ENCODE results near the gene SUPT7L.
"Not testable (repeated sequence)": the region's sequence is repeated elsewhere in the genome, so short reads cannot be mapped to it uniquely, and the experiment has no call there.

SUPT7L gene

GRCh38 chr2:27634291-27634690, 29.1 kb downstream of the SUPT7L start:
- DNase-seq, result no peak

DNA sequence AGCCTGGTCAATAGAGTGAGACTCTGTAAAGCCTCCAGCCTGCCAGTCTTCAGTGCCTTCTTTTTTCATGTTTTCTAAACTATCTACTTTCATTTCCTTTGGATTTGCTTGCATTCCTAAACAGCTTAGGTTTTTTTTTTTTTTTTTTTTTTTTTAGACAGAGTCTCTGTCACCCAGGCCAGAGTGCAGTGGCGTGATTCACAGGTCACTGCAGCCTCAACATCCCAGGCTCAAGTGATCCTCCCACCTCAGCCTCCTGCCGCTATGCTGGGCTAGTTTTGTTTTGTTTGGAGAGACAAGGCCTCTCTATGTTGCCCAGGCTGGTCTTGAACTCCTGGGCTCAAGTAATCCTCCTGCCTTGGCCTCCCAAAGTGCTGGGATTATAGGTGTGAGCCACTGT, 33.2 kb downstream of the SUPT7L start:
- DNase-seq, result not testable (repeated sequence)

- DNase-seq, result peak; percentile 94
These were observed 34.4 kb downstream of the SUPT7L start, which contains the start of the genes CCDC121 and GPN1 for GRCh38 chr2:27628767-27629709. TSS of gene CCDC121 (minus strand) at chr2:27629012. CDS start at chr2:27627799, 1,213 bp downstream. TSS of gene GPN1 (plus strand) at chr2:27629050. CDS start at chr2:27629059, 9 bp downstream.

GRCh38 chr2:27627963-27628766, 35.2 kb downstream of the SUPT7L start:
- DNase-seq, result no peak

GRCh38 chr2:27626921-27627320, 36.5 kb downstream of the SUPT7L start:
- not testable (repeated sequence) for DNase-seq

- not testable (repeated sequence) for DNase-seq
These were observed 37.1 kb downstream of the SUPT7L start for GRCh38 chr2:27626323-27626722.

DNA sequence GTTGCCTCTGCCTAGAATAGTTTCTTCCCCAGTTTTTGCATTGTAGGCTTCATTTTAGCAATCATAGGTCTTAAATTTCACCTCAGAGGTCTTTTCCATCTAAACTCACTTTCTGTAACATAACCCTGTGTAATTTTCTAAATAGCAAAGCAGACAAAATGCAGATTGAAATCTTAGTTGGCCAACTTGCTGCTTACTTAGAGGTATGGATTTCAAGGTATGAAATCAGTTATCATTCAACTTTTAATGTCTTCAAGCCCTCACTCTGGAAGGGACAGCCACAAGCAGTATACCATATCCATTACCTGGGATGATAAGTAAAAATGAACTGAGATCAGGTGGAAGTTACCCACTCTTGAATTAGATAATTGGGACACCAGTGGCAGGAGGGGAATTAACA, 38.5 kb downstream of the SUPT7L start:
- DNase-seq, result no peak

DNA sequence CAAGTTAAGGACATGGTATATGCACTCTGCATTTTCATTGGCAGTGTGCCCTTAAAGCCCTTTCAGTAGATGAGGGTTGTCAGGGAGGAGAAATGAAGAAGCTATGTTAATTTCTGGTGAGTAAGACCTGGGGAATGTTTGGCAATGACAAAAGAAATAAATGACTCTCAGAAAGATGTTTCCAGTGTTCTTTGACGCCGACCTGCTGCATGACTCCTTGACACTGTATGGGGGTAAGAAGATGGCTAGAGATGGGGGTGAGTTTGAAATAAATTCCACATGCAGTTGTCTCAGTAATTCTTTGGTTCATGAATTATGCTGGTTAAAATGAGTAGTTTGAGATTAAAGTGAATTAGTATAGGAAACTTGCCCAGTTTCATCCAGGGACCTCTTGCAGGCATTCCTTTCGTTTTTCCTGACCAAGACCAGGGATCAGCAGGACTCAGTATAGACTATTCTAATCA, 40.5 kb downstream of the SUPT7L start:
- DNase-seq, result no peak

DNA sequence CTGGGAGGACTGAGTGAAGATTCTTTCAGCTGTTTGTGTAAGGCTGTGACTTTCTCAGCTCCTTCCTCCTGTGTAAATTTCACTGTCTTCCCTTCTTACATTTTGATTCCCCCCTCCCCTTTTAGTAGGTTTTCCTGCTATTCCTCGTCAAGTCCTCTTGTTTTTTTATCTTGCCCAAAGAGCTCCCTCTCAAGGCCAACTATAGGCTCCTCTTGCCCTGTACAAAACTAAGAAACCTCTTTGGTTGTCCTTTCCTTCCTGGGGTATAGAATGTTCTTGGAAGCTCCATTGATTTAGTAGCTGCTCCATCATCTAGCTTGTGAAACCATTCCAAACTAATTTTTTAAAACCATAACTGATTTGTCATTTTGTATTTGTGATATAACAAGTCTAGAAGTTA, 41.9 kb downstream of the SUPT7L start:
- no peak for DNase-seq

GRCh38 chr2:27615316-27615715, 48.1 kb downstream of the SUPT7L start:
- no peak for DNase-seq

- DNase-seq, result no peak
These were observed 49.4 kb downstream of the SUPT7L start for GRCh38 chr2:27613985-27614384.

DNA sequence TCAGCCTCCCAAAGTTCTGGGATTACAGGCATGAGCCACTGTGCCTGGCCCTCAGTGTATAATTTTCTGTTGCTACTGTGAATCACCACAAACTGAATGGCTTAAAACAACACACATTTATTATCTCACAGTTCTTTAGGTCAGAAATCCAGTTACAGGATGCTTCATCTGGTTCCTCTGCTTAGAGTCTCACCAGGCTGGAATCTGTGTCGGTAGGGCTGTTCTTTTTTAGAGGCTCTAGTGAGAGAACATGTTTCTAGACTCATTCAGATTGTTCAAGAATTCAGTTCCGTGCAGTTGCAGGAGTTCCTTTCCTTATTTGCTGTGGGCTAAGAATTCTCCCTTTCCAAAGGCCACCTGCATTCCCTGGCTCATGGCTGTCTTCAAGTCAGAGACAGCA, 56.8 kb downstream of the SUPT7L start:
- no peak for DNase-seq
